ENCODE results near the gene CDC23.

DNA sequence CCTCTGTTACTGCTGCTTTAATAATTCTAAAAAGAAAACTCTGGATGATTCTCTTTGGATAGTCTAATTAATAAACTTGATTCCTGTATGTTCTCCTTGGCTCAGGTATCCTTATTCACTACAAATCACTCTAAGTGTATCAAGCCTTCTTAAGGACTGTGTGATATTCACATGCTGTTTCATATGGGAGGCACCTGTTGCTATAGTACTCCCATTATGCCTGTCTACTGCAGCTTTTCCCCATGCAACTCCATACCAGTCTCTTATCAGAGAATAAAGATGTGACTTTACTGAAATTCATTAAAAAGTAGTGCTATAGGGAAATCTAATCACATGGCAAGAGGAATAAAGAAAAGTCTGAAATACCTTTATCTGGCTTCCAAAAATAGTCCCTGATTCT, 49.4 kb downstream of the CDC23 start:
- TF ChIP-seq POLR2A (IDR thresholded peaks at IDR 0.05) (no peak), POLR2AphosphoS5 (IDR thresholded peaks at IDR 0.05; ENCODE audit: insufficient read depth in 1 of 2, low read depth in 1 of 2) (no peak)
- TF ChIP-seq, protein P1, sequence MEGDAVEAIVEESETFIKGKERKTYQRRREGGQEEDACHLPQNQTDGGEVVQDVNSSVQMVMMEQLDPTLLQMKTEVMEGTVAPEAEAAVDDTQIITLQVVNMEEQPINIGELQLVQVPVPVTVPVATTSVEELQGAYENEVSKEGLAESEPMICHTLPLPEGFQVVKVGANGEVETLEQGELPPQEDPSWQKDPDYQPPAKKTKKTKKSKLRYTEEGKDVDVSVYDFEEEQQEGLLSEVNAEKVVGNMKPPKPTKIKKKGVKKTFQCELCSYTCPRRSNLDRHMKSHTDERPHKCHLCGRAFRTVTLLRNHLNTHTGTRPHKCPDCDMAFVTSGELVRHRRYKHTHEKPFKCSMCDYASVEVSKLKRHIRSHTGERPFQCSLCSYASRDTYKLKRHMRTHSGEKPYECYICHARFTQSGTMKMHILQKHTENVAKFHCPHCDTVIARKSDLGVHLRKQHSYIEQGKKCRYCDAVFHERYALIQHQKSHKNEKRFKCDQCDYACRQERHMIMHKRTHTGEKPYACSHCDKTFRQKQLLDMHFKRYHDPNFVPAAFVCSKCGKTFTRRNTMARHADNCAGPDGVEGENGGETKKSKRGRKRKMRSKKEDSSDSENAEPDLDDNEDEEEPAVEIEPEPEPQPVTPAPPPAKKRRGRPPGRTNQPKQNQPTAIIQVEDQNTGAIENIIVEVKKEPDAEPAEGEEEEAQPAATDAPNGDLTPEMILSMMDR (IDR thresholded peaks at IDR 0.05), result no peak
